NCI-H82 treated with DMSO at 0.1 percent for 48 hours (cell line): Measurements from ENCODE around the gene STK11.

Experiments
- DNase-seq: peaks from one replicate; lab custom pipeline; 2025; ENCODE audit not compliant: unreplicated experiment; lab: John Stamatoyannopoulos, UW

STK11 gene, protein sequence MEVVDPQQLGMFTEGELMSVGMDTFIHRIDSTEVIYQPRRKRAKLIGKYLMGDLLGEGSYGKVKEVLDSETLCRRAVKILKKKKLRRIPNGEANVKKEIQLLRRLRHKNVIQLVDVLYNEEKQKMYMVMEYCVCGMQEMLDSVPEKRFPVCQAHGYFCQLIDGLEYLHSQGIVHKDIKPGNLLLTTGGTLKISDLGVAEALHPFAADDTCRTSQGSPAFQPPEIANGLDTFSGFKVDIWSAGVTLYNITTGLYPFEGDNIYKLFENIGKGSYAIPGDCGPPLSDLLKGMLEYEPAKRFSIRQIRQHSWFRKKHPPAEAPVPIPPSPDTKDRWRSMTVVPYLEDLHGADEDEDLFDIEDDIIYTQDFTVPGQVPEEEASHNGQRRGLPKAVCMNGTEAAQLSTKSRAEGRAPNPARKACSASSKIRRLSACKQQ

DNA sequence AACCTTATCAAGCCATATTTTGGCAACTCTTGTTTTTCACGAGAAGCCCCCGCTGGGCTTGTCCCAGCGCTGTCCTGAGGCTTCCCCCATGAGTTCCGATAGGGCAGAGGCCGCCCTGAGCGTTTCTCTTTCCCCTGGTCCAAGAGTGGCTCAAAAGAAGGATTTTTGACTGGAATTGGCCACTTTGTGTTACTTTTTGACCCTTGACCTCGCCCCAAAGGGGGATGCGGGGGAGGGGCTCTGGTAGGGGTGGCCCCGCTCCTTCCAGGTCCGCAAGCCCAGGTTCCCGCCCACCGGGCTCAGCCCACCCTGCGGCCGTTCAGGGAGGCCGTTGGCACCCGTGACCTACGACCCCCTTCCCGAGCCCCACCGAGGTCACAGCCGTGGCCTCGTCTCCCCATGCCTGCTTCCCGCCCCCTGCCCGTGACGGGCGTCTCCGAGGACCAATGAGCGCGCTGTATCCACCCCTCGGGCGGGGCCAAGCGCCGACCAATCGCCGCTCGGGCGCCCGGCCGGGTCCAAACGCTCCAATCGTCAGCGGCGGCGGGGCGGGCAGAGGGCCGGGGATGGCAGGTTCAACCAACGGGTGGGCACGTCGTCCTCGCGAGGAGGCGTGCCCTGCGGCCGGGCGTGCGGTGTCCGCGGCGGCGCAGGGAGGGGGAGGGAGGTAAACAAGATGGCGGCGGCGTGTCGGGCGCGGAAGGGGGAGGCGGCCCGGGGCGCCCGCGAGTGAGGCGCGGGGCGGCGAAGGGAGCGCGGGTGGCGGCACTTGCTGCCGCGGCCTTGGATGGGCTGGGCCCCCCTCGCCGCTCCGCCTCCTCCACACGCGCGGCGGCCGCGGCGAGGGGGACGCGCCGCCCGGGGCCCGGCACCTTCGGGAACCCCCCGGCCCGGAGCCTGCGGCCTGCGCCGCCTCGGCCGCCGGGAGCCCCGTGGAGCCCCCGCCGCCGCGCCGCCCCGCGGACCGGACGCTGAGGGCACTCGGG lies at the start of gene STK11:
Gene STK11 (plus strand): TSS at position 665 of the 986 bp plus-strand sequence. CDS start 1,136 bp downstream, outside the sequence.
- DNase-seq: peak; percentile 81

DNA sequence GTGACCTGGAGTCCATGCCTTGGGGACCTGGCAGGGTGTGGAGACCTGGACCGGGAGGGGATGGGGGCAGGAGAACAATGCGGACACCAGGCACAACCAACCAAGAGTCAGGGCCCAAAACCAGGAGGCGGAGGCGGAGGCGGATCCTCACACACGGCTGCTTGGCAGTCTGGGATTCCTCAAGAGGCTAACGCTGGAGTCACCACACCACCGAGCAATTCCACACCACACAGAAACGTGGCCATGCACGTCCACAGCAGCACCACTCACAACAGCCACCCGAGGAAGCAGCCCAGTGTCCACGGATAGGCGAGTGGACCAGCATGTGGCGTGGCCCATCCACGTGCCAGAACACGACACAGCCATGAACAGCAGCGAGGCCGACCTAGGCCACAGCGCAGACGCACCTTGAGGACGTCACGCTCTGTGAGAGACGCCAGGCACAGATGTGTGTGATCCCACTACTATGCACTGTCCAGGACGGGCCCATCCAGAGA lies 49.2 kb upstream of the STK11 start:
- DNase-seq: no peak

GRCh38 chr19:1156830-1157615 lies 48.6 kb upstream of the STK11 start:
- DNase-seq: no peak

DNA sequence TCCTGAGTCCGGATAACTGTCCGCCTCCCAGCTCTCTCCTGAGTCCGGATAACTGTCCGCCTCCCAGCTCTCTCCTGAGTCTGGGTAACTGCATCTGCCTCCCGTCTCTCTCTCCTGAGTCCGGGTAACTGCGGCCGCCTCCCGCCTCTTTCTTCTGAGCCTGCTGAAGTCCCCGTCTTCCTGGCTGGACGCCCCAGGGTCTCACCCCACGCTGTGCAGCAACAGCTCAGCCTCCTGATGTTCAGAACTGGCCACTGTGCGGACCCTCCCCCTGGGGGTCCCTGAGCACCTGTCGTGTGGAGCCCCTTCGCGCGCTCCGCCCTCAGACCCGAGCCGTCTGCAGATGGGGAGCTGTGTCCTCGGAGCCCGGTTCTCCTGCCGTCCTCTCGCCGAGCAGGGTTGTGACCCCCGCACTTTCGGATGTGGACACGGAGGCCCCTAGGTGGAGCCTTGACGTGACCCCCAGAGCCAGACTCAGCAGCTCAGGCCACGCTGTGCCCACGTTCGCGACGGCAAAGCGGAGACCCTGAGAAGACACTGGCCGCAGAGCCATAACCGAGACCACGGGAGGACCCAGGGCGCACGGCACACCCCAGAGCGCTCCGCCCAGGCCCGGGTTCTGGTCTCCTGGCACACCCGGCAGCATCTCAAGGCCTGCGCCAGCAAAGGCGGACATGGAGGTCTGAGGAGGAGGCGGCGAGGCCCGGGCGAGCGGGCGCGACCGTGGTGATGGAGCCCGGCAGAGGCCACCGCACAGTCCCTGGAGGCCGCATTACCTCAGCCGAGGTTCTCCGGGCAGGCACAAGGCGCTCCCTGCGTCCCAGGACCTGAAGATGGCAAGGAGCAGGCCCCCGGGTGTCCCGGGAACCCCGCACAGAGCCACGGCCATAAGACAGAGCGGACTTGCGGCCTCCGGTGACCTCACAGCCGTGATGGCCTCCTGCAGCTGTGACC lies 47.4 kb upstream of the STK11 start:
- no peak for DNase-seq

DNA sequence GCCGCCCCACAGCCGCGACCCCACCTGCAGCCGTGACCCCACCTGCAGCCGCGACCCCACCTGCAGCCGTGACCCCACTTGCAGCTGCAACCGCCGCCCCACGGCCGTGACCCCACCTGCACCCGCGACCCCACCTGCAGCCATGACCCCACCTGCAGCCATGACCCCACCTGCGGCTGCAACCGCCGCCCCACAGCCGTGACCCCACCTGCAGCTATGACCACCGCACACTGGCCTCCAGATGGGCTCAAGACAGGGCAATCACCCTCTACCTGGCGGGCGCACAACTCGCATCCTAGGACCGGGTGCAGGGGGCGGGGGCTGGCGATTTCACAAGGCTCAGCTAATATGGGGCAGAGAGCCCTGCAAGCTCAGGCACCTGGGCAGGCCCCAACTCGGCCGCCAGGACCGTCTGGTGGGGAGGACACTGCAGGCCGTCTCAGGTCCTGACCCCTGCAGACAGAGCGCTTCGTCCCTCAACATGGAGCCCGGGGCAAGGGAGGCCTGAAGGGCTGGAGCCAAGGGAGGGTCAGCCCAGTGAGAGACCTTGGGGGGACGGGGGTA lies 46.6 kb upstream of the STK11 start:
- DNase-seq: no peak

DNA sequence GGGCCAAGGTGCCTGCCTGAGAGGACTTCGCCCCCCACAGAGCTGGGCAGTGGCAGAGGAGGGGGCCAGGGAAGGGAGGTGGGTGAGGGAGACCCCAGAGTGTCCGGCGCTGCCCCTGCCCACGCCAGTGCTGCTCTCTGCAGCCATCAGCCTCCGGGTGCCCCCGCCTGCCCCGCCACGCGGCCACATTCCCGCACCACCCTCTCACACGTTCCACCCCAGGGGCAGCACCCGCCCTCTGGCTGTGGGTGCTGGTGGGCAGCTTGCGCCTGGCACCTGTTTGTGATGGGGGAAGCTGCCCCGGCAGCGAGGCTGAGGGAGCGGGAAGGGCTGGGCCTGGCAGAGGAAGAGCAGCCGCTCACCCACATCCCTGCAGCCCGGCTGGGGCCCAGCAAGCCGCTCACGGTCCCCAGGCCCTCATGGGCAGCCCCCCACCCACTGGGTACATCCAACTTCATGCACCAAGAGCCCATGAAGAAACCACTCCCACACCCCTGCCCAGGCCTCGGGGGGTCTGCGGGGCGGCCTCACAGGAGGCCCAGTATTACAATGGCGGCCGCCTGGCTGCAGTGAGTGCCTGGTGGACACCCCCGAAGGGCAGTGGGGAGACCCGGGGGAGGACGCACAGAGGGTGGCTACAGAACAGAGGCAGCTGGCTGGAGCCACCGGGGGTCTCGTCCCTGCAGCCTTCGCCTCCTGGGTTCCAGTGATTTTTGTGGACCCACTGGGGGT lies 45.5 kb upstream of the STK11 start:
- no peak for DNase-seq

GRCh38 chr19:1161716-1162115 lies 43.9 kb upstream of the STK11 start:
- DNase-seq: no peak

DNA sequence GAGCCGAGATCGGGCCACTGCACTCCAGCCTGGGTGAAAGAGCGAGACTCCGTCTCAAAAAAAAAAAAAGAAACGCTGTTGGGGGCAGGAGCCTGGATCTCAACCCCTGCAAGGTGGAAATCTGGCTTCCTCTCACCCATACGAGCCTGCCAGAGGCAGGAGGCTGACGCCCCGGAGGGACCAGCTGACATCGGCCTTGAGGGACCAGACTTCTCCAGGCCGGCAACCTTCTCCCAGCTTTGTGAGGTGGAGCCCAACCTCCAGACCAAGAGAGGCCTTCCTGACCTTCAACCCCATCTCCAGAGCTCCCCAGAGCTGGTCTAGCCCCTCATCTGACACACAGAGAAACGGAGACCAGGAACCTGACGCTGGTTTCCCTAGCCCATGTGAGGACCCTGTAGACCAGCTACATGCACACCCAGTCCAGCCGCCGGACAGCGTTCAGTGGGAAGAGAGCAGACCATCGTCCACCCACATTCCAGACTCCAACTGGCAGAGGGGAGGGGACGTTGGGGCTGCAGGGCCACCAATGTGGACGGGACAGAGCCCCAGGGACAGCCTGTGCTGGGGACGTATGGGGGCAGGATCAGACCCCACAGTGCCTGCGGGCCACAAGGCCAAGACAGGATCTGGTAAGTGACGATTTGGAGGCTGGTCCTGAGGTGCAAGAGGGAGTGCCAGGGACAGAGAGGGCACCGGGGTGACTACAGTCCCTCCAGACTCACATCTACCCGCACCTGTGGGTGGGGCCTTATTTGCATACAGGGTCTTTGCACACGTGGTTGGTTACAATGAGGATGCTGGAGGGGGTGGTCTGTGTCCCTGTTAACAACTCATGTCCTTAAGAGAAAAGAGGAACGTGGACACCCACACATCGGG lies 42.9 kb upstream of the STK11 start:
- DNase-seq: no peak

GRCh38 chr19:1163283-1163933 lies 42.2 kb upstream of the STK11 start:
- DNase-seq: no peak

- DNase-seq: no peak
Observed at GRCh38 chr19:1163934-1164683, 41.5 kb upstream of the STK11 start.

- no peak for DNase-seq
Observed at GRCh38 chr19:1164684-1165531, 40.7 kb upstream of the STK11 start.

GRCh38 chr19:1166872-1167573 lies 38.6 kb upstream of the STK11 start:
- no peak for DNase-seq

- no peak for DNase-seq
Observed at GRCh38 chr19:1167687-1168571, 37.6 kb upstream of the STK11 start.
